ENCODE results near the gene RETREG2. TPM values are rescaled to one million over a fixed set of nuclear protein-coding genes. Genes with fewer than 3 reads are reported as not detected.

Gene RETREG2
- total RNA-seq, 3 donors from 2014 or later (not counting 1 experiment from before 2014, with no cell fraction given): 77.0 to 81.9 (median 79.0) TPM

DNA sequence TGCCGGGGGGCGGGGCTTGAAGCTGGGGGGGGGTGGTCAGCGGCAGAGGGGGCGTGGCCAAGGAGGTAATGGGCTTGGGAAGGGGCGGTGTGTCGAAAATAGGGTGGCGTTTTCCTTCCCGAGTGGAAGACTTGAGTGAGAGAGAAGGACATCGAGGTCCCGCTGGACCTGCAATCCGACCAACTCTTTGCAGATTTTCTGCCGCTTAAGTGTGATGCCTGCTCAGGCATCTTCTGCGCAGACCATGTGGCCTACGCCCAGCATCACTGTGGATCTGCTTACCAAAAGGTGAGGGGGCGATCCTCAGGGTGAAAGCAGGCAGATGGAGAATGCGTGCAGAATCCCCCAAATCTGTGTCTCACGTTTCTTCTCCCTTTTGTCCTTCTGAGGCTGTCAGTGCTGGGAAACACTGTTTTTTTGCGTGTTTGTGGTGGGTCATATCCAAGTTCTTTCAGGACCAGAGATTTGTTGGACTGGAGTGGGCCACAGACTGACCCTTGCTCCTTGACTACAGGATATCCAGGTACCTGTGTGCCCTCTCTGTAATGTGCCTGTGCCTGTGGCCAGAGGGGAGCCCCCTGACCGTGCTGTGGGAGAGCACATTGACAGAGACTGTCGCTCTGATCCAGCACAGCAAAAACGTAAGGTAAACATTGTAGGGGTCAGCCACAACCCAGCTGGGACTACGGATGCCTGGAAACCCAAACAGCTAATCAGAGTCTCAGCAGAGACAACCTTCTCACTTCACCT, 29.2 kb downstream of the RETREG2 start:
- H3K9me3 ChIP-seq (ENCODE audit: control insufficient read depth, insufficient read depth, low read length): no peaks in the 10 kb centered on the region
- H3K36me3 ChIP-seq (ENCODE audit: control insufficient read depth, insufficient read depth, low read length): peaks cover 17% of the 10 kb centered on the region
- H3K4me1 ChIP-seq (ENCODE audit: control insufficient read depth, insufficient read depth, low read length): peaks cover 52% of the 10 kb centered on the region
- Mint-ChIP-seq H3K27me3 (ENCODE audit: low read depth in 2 of 2) (no peaks in the 10 kb centered on the region), H3K4me3 (peak overlapping the region; percentile 90), H3K27ac (peak overlapping the region; percentile 92 to 98), H3K4me1 (peaks cover 24 to 33% of the 10 kb centered on the region in 2 donors), H3K9me3 (no peaks in the 10 kb centered on the region), H3K36me3 (no peaks in the 10 kb centered on the region)
- H3K4me3 ChIP-seq (ENCODE audit: low read length): peak overlapping the region; percentile 64
- H3K27ac ChIP-seq (ENCODE audit: low read length): peak overlapping the region; percentile 92
- 29% methylated on average over 22 of the region's 22 CpGs for WGBS (ENCODE audit: insufficient coverage)
- no peaks in the 10 kb centered on the region for H3K27me3 ChIP-seq (ENCODE audit: control insufficient read depth, insufficient read depth, low read length)
- intact Hi-C loops (cut with micrococcal nuclease): no loop called here
- DNase-seq: no peak
- no peak for ATAC-seq
- TF ChIP-seq, protein P1, sequence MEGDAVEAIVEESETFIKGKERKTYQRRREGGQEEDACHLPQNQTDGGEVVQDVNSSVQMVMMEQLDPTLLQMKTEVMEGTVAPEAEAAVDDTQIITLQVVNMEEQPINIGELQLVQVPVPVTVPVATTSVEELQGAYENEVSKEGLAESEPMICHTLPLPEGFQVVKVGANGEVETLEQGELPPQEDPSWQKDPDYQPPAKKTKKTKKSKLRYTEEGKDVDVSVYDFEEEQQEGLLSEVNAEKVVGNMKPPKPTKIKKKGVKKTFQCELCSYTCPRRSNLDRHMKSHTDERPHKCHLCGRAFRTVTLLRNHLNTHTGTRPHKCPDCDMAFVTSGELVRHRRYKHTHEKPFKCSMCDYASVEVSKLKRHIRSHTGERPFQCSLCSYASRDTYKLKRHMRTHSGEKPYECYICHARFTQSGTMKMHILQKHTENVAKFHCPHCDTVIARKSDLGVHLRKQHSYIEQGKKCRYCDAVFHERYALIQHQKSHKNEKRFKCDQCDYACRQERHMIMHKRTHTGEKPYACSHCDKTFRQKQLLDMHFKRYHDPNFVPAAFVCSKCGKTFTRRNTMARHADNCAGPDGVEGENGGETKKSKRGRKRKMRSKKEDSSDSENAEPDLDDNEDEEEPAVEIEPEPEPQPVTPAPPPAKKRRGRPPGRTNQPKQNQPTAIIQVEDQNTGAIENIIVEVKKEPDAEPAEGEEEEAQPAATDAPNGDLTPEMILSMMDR (IDR thresholded peaks at IDR 0.05): no peak

DNA sequence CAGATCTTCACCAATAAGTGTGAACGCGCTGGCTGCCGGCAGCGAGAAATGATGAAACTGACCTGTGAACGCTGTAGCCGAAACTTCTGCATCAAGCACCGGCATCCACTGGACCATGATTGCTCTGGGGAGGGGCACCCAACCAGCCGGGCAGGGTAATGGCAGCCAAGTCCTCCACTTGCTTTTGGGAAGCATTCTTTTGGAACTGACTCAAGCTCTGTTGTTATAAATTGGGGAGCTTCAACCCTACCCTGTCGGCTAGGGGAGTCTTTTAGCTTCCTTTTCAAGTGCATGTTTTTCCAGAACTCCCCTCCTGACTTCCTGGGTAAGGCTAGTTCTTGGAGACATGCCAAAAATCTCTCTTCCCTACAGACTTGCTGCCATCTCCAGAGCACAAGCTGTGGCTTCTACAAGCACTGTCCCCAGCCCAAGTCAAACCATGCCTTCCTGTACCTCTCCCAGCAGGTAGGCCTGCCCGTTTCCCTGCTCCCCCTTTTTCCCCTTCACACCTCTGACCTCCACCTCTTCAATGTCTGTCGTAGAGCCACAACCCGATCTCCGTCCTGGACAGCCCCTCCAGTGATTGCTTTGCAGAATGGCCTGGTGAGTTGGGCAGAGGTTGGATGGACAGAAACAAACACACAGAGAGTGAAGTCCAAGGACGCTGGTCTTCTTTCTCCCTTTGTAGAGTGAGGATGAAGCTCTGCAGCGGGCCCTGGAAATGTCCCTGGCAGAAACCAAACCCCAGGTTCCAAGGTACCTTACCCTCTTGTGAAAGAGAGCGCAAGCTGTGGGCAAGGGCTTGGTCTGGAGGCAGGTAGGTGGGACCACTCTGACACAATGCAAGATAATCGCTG, 30.0 kb downstream of the RETREG2 start:
- peaks cover 52% of the 10 kb centered on the region for H3K4me1 ChIP-seq (ENCODE audit: control insufficient read depth, insufficient read depth, low read length)
- H3K27ac ChIP-seq (ENCODE audit: low read length): no peak overlapping the region
- intact Hi-C loops (cut with micrococcal nuclease): no loop called here
- WGBS (ENCODE audit: insufficient coverage): 88% methylated on average over 15 of the region's 17 CpGs
- no peaks in the 10 kb centered on the region for H3K27me3 ChIP-seq (ENCODE audit: control insufficient read depth, insufficient read depth, low read length)
- peaks cover 24 to 33% of the 10 kb centered on the region in 2 donors for H3K4me1 Mint-ChIP-seq
- H3K9me3 Mint-ChIP-seq: no peaks in the 10 kb centered on the region
- no peaks in the 10 kb centered on the region for H3K27me3 Mint-ChIP-seq (ENCODE audit: low read depth in 2 of 2)
- H3K4me3 ChIP-seq (ENCODE audit: low read length): no peak overlapping the region
- ATAC-seq (no peak), DNase-seq (peak in 1 of 2 donors; percentile 15)
- H3K36me3 Mint-ChIP-seq: no peaks in the 10 kb centered on the region
- H3K36me3 ChIP-seq (ENCODE audit: control insufficient read depth, insufficient read depth, low read length): peaks cover 17% of the 10 kb centered on the region
- H3K9me3 ChIP-seq (ENCODE audit: control insufficient read depth, insufficient read depth, low read length): no peaks in the 10 kb centered on the region
- H3K4me3 Mint-ChIP-seq: peak overlapping the region; percentile 53
- peak overlapping the region; percentile 92 to 98 for H3K27ac Mint-ChIP-seq
- TF ChIP-seq, protein P1 (IDR thresholded peaks at IDR 0.05): no peak

DNA sequence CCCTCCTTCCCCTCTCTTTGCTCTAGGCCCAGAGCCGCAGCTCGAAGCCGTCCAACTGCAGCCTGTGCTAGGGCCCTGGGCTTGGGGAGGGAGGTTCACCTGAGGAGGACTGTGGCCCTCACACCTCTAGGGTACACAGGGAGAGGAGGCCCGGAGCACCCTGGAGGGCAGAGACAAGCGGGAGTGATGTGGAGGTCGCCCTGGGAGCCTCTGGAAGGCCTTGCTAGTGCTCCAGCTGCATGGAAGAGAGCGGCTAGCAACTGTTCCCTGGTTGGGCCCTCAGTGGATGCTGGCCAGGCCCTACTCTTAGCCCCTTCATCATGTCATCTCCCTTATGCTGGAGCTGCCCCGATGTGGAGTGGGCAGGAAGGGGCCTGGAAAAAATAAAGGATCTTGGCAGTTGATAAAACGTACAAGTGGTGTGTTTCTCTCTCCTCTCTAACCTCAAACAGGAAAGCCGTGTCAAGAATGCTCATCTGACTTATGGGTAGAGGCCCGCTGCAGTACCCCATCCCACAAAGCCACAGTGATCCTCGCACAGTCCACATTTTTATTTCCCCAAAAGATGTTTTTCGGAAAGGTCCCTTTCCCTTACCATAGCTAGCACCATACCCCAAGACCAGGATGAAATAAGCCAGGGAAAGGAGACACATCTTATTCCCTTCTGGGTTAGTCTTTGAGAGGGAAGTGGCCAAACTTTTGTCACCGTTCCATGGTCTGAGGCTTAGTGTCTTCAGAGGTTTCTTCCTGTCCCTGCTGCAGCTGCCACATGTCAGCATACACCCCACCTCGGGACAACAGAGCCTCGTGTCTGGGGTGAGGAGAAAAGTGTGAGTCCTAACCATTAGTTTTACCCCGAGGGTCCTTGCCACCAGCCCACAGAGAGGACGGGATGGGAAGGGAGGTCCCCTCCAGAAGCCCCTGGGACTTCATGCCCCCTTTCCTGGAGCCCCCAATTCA, 31.4 kb downstream of the RETREG2 start:
- intact Hi-C loops (cut with micrococcal nuclease): loop anchor here (5.0 kb wide), 1 partner anchor 152 kb away; no protein-coding TSS in a partner anchor
- TF ChIP-seq, protein P1 (IDR thresholded peaks at IDR 0.05): no peak
- DNase-seq (peak in 1 of 2 donors; percentile 18), ATAC-seq (no peak)
- Mint-ChIP-seq H3K4me1 (peaks cover 24 to 33% of the 10 kb centered on the region in 2 donors), H3K27me3 (ENCODE audit: low read depth in 2 of 2) (no peaks in the 10 kb centered on the region), H3K27ac (peak overlapping the region; percentile 58 to 92), H3K4me3 (no peak overlapping the region), H3K36me3 (no peaks in the 10 kb centered on the region), H3K9me3 (no peaks in the 10 kb centered on the region)
- peaks cover 52% of the 10 kb centered on the region for H3K4me1 ChIP-seq (ENCODE audit: control insufficient read depth, insufficient read depth, low read length)
- no peak overlapping the region for H3K4me3 ChIP-seq (ENCODE audit: low read length)
- 50% methylated on average over 15 of the region's 18 CpGs for WGBS (ENCODE audit: insufficient coverage)
- no peaks in the 10 kb centered on the region for H3K9me3 ChIP-seq (ENCODE audit: control insufficient read depth, insufficient read depth, low read length)
- H3K27ac ChIP-seq (ENCODE audit: low read length): peak overlapping the region; percentile 37
- H3K36me3 ChIP-seq (ENCODE audit: control insufficient read depth, insufficient read depth, low read length): peaks cover 17% of the 10 kb centered on the region
- H3K27me3 ChIP-seq (ENCODE audit: control insufficient read depth, insufficient read depth, low read length): no peaks in the 10 kb centered on the region
